NT2/D1 (cell line): Measurements from ENCODE around the gene FBXL14.

ENCODE experiments used
- SUZ12 ChIP-seq: IDR thresholded peaks from 2 replicates; pipeline ENCODE4 v1.6.1; 2011; ENCODE audit not compliant: insufficient read length, insufficient read depth; ENCODE audit errors: extremely low read depth
- ZNF274 ChIP-seq: IDR thresholded peaks from 2 replicates; pipeline ENCODE4 v1.6.1; 2011; ENCODE audit warnings: mild to moderate bottlenecking, low read depth, low read length

DNA sequence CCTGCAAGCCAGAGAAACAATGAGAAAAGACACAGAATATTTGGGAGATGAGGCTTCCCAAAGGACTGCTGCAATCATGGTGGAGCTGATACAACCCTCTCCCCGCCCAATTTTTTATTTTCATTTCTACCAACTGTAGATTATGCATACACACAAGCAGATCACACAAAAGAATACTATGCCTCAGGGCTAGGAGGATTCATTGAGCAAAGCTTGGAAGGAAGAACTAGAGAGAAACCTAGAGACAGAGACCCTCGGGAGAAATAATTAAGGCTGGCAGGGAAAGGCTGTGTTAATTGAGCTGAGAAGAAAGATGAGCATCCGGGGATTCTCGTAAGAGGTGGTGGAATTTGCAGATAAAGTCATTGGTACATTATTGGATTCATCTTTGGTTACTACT, 24.8 kb upstream of the FBXL14 start:
- TF ChIP-seq ZNF274 (no peak), SUZ12 (no peak)
